ENCODE measurements around the gene PAX8.

DNA sequence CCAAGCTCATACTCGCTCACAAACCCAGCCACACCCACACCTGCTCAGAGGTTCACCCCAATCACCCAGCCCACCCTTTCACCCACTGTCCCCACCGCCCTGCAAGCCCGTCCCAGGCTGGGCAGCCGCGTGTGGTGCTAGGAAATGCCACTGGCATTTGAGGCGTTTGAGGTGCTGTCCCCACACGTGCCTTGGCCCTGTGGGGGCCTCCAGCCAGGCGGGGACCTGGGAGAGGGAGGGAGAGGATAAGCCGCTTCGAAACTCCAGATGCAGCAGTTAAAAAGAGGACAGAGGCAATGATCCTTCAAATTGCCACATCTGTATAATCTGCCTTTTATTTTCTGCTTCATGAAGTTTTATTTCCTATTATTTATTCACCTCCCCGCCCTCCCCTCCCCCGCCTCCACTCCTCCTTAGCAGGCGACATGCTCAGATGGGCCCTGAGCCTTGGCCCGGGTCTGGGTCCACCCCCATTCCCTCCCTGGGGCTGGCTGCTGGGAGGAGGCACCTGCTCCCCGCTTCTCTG is 69.0 kb downstream of the PAX8 start:
- TF ChIP-seq, protein P1, sequence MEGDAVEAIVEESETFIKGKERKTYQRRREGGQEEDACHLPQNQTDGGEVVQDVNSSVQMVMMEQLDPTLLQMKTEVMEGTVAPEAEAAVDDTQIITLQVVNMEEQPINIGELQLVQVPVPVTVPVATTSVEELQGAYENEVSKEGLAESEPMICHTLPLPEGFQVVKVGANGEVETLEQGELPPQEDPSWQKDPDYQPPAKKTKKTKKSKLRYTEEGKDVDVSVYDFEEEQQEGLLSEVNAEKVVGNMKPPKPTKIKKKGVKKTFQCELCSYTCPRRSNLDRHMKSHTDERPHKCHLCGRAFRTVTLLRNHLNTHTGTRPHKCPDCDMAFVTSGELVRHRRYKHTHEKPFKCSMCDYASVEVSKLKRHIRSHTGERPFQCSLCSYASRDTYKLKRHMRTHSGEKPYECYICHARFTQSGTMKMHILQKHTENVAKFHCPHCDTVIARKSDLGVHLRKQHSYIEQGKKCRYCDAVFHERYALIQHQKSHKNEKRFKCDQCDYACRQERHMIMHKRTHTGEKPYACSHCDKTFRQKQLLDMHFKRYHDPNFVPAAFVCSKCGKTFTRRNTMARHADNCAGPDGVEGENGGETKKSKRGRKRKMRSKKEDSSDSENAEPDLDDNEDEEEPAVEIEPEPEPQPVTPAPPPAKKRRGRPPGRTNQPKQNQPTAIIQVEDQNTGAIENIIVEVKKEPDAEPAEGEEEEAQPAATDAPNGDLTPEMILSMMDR (conservative IDR thresholded peaks at IDR 0.05; ENCODE audit: low read depth, low read length): no peak
- no peak for TF ChIP-seq EZH2 (IDR thresholded peaks at IDR 0.05; ENCODE audit: borderline replicate concordance, low read depth, low read length, poor library complexity, severe bottlenecking)
